ENCODE measurements around the gene HBQ1.
"Not testable (repeated sequence)": the region's sequence is repeated elsewhere in the genome, so short reads cannot be mapped to it uniquely, and the experiment has no call there.

The HBQ1 gene

GRCh38 chr16:176477-177382, 3.5 kb upstream of the HBQ1 start, which contains the start of gene HBA1:
HBA1 (plus strand) TSS chr16:176680; CDS start chr16:176717, 37 bp downstream.
- DNase-seq: not testable (repeated sequence)

- DNase-seq: no peak
These were observed 2.9 kb upstream of the HBQ1 start for GRCh38 chr16:177394-177822.

GRCh38 chr16:177981-178667, 2.1 kb upstream of the HBQ1 start:
- DNase-seq: no peak

GRCh38 chr16:178668-179015, 1.6 kb upstream of the HBQ1 start:
- no peak for DNase-seq

GRCh38 chr16:179211-180092, 807 bp upstream of the HBQ1 start:
- DNase-seq: no peak

- no peak for DNase-seq
These were observed 664 bp downstream of the HBQ1 start for GRCh38 chr16:180681-181564.

GRCh38 chr16:181565-182021, 1.3 kb downstream of the HBQ1 start:
- no peak for DNase-seq

- DNase-seq: no peak
These were observed 2.7 kb downstream of the HBQ1 start for GRCh38 chr16:183005-183404.

GRCh38 chr16:185213-185612, 5.0 kb downstream of the HBQ1 start:
- DNase-seq: no peak

- DNase-seq: no peak
These were observed 5.4 kb downstream of the HBQ1 start for GRCh38 chr16:185691-186090.

- DNase-seq: no peak
These were observed 7.1 kb downstream of the HBQ1 start for GRCh38 chr16:187330-187729.

GRCh38 chr16:188674-189073, 8.4 kb downstream of the HBQ1 start:
- DNase-seq: no peak

- DNase-seq: no peak
These were observed 9.4 kb downstream of the HBQ1 start for GRCh38 chr16:189604-190186.

GRCh38 chr16:191831-192230, 11.6 kb downstream of the HBQ1 start:
- no peak for DNase-seq

- no peak for DNase-seq
These were observed 12.4 kb downstream of the HBQ1 start for GRCh38 chr16:192686-193085.

- DNase-seq: no peak
These were observed 13.2 kb downstream of the HBQ1 start for GRCh38 chr16:193441-193840.

GRCh38 chr16:194516-194915, 14.3 kb downstream of the HBQ1 start:
- DNase-seq: no peak

GRCh38 chr16:200388-200787, 20.1 kb downstream of the HBQ1 start:
- no peak for DNase-seq

GRCh38 chr16:203246-203645, 23.0 kb downstream of the HBQ1 start:
- DNase-seq: no peak

GRCh38 chr16:204046-204445, 23.8 kb downstream of the HBQ1 start:
- not testable (repeated sequence) for DNase-seq

- DNase-seq: not testable (repeated sequence)
These were observed 29.1 kb downstream of the HBQ1 start for GRCh38 chr16:209359-209758.
